GM21528 (cell line): ENCODE data around the gene SLC32A1.

ENCODE experiments used
- ATAC-seq: cut with Tn5 transposase; IDR thresholded peaks from one replicate; pipeline ENCODE4 v1.9.1; 2021; ENCODE audit warnings: mild to moderate bottlenecking, moderate library complexity; ENCODE audit not compliant: unreplicated experiment, low FRiP score

The SLC32A1 gene

GRCh38 chr20:38748861-38749149 lies 24.5 kb downstream of the SLC32A1 start:
- no peak for ATAC-seq

- ATAC-seq, result no peak
These were observed 27.2 kb downstream of the SLC32A1 start for GRCh38 chr20:38751360-38751976.

- ATAC-seq, result no peak
These were observed 27.7 kb downstream of the SLC32A1 start for GRCh38 chr20:38752029-38752428.

DNA sequence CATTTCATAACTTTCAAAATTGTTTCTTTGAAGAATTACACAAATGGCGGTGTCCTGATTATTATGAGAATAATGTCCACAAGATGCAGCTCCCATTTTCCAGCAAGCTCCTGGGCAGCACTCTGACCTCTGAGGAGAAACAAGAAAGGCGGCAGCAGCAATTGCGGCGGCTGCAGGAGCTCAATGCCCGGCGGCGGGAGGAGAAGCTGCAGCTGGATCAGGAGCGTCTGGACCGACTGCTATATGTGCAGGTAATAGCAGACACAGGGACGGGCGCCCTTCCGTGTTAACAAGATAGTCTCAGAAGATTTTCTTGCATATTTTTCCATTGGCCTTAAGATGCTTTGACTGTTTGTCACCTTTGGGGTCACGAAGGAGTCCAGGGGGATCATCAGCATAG lies 30.6 kb downstream of the SLC32A1 start:
- no peak for ATAC-seq

DNA sequence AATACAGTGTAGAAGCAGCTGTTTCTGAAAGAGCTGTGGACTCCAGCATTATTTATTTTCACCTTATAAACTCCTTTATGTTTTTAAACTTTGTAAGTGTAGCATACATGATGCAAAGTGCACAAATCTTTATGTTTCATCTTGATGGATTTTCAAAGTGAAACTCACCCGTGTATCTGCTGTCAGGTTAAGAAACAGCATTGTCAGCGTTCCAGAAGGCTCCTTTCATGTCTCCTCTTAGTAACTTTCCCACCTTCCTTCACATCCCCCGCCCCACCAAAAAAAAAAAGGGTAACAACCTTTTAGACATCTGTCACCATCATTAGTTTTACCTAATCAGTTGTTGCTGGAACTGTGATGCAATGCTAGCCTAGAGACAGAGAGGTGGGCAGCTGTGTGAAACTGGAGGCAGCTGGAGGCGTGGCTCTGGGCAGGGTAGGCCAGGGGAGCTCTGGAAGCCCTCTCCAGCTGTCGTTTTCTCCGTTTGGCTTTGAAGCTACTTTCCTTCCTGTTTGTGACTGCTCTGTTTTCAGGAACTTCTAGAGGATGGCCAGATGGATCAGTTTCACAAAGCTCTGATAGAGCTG lies 31.1 kb downstream of the SLC32A1 start:
- ATAC-seq, result no peak

DNA sequence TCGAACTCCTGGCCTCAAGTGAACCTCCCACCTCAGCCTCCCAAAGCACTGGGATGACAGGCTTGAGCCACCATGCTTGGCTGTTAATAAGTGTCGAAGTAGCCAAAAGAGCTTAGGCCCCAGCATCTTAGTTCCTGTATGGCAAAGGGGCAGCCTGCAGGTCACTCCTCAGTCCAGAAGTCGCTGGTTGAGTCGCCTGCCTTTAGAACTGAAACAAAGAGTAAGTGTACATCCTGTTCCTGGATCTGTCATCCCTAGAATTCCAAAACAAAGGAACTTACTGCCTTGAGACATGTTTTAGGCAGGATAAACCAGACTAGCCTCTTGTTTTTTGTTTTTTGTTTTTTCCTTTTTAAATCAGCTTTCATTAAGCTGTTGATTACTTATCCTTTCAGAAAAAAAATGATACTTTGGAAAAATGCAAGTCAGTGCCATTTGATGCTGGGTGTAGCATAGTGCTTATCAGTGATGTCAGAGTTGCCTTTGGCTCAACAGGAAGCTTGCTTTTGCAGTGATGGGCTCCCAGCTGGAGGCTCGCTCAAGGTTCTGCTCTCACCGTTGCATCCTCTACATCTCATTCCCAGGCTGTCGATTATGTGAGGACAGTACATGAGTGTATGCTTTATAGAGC lies 33.0 kb downstream of the SLC32A1 start:
- no peak for ATAC-seq

DNA sequence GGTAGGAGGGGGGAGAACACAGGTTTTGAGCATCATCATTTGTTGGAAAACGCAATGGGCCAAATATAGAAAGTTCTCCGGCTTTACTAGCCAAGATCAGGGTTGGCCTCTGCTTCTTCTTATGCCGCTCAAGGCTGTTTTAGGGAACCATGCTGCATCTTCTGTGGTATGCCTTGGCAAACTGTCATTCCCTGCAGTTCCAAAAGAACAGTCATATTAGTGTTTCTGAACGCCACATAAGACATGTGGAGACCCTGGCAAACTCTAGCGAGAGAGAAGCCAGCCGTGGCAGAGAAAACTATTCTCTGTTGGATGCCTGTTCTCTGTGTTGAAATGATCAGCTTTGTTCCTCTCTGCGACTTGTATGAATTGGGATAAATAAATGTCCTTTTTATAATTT lies 34.8 kb downstream of the SLC32A1 start:
- no peak for ATAC-seq

DNA sequence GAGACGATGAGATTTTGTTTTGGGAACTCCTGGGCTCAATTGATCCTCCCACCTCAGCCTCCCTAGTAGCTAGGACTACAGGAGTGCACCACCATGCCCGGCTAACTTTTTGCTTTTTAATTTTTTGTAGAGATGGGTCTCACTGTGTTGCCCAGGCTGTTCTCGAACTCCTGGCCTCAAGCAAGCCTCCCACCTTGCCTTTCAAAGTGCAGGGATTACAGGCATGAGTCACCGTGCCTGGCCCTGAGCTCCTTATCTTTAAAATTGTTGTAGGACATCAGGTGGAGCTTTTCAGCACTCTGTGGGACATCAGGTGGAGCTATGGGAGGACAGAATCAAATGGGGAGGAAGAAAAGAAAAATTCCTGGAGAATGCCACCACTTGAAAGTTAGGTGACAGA lies 36.7 kb downstream of the SLC32A1 start:
- no peak for ATAC-seq

GRCh38 chr20:38762174-38762573 lies 37.9 kb downstream of the SLC32A1 start:
- no peak for ATAC-seq

GRCh38 chr20:38763616-38764015 lies 39.3 kb downstream of the SLC32A1 start:
- ATAC-seq, result no peak

DNA sequence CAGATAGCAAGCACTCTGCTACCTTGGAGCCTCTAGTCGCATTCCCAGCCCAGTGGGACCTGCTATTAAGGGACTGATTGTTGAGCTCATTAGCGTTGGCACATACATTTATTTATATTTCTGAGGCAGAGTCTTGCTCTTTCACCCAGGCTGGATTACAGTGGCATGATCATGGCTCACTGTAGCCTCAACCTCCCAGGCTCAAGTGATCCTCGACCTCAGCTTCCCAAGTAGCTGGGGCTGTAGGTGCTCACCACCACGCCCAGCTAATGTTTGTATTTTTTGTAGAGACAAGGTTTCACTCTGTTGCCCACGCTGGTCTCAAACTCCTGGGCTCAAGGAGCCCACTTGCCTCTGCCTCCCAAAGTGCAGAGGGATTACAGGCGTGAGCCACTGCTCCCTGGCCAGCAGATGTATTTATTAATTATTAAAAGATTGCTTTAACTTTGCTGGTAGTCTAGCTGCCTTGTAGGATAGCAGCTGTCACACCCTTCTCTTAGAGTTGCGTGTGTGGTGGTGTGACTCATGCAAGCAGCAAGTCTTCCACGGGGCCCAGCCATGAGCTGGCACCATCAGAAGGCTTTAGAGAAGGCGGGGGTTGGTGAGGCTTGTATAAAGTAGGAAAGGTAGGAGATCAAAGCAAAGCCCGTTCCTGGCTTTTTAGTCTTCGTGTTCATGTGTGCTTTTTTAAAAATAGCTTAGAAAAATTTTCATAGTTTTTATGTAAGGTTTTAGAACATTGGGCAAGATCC lies 40.5 kb downstream of the SLC32A1 start:
- ATAC-seq, result no peak

DNA sequence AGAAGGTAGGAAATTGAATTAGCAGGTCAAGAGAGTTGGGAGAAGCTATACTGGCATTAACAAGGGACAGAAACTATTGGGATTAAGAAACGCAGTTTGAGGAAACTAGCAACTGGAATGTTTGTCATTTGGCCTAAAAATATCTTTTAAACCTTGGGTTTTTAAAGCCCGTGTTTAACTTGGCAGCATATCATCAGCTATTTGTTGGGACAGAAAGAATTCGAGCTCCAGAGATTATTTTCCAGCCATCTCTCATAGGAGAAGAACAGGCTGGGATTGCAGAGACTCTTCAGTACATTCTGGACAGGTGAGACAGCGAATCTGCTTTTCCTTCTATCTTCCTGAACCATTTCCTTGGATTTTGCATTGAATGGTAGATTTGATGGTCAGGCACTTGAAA lies 41.8 kb downstream of the SLC32A1 start:
- ATAC-seq, result no peak

DNA sequence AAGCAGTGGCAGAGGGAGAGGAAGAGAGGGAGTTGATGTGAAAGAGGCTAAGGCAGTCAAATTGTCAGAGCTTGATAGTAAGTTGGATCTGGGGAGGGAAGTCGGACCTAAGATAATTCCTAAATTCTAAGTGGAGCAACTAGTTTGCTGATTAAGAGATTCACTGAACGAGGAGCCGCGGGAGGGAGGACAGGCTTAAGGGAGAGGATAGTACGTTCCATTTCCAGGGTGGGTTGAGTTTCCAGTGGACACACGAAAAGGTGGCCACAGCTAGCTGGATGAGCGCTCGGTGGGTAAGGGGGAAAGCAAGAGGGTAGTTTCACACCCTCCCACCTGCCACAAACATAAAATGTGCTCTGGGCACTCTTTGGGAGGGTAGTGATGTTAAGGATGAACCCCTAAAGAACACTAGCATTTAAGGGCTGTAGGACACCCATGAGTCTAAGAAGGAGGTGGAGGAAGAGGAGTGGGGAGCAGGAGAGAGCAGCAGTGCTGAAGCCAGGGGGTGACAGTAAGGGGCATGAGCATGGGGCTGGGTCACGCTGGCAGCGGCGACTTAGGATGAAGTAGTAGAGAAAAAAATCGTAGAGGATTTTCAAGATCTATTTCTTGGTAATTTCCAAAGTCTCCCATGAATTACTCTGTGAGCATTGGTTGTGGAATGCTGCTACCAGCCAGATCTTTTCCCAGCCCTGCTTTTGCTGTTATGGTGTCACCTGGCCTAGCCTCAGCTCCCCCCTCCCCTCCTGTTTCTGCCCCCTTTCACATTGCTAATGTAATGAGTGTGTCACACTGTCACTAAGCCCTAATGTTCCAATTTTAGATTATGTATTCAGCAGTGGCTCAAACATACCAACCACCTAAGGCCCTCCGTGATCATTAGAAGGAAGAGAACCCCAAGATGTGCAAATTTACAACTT lies 45.4 kb downstream of the SLC32A1 start:
- ATAC-seq, result no peak

GRCh38 chr20:38770546-38770945 lies 46.3 kb downstream of the SLC32A1 start:
- ATAC-seq, result no peak

DNA sequence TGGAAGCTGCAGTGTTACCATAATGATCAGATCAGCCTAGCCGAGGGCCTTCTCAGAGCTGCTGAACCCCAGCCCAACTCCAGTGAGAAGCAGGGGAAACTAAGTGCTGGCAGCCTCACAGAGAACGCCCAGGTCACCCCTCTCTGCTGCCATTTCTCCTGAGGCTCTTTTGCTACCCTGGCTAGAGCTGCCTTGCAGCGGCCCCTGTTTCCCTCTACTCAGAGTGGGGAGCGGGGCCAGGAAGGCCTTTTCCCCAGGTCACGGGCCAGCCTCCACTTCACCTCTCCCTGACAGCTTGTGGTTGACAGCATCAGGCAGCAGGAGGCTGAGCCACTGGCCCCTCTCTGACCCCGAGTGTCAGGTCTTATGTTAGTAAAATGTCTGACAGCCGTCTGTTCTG lies 46.7 kb downstream of the SLC32A1 start:
- ATAC-seq, result no peak

GRCh38 chr20:38771621-38772020 lies 47.3 kb downstream of the SLC32A1 start:
- ATAC-seq, result no peak

GRCh38 chr20:38774167-38774566 lies 49.9 kb downstream of the SLC32A1 start:
- ATAC-seq, result no peak

- no peak for ATAC-seq
These were observed 52.1 kb downstream of the SLC32A1 start for GRCh38 chr20:38776363-38776762.
